Colonic mucosa (tissue), 4 donors: ENCODE data around the gene RPH3AL. TPM values are rescaled to one million over a fixed set of nuclear protein-coding genes. Genes with fewer than 3 reads are reported as not detected.

Experiments used
- DNase-seq: peaks from one replicate; pipeline ENCODE4 v3.0.0-alpha.2; 2020
- H3K27ac ChIP-seq: fragments of 200-600 bp; one replicate; pipeline ENCODE4 v1.8.0; 2021
- H3K27me3 ChIP-seq: fragments of 200-600 bp; one replicate; pipeline ENCODE4 v1.8.0; 2021
- H3K36me3 ChIP-seq: fragments of 200-600 bp; one replicate; pipeline ENCODE4 v1.8.0; 2021
- H3K4me1 ChIP-seq: fragments of 200-600 bp; one replicate; pipeline ENCODE4 v1.8.0; 2021; ENCODE audit warnings: mild to moderate bottlenecking
- H3K4me3 ChIP-seq: fragments of 200-600 bp; one replicate; pipeline ENCODE4 v1.8.0; 2021
- H3K9ac ChIP-seq, 2 donors: one replicate each; pipeline ENCODE4 v1.7.0; 2013; ENCODE audit warnings: control low read depth in 2 of 2, low read depth in 2 of 2, low read length in 2 of 2
- H3K9me3 ChIP-seq: fragments of 200-600 bp; one replicate; pipeline ENCODE4 v1.8.0; 2021
- CTCF ChIP-seq: fragments of 200-600 bp; IDR thresholded peaks from one replicate; pipeline ENCODE4 v1.8.0; 2022; ENCODE audit warnings: antibody characterized with exemption, mild to moderate bottlenecking
- intact Hi-C: fragments of 100-400 bp; cut with DNase I; formaldehyde crosslinking; loops from one replicate; pipeline ENCODE4 v1.14.1; 2022
- total RNA-seq, 2 donors: library from RNA; stranded (reverse); fragmentation: NEBNext Ultra II Directional in 1 of 2; extraction: Animal tissue kit (Norgen Biotek cat#: 25700) in 1 of 2; gene quantifications; one replicate each; pipeline ENCODE4 v1.2.1, GENCODE V29; 2021
- donor health status: healthy.
- donor health status: DM: no; HTN: no; CAD: no.
- donor health status: DM: no; HTN: no; CAD: no.

Gene RPH3AL
- total RNA-seq, 2 donors from 2014 or later, result 14.9 to 34.2 TPM

GRCh38 chr17:289409-289808 is 63.2 kb downstream of the RPH3AL start:
- no peak for DNase-seq
- no peak for TF ChIP-seq CTCF

GRCh38 chr17:288802-289356 is 63.7 kb downstream of the RPH3AL start:
- no peak overlapping the region for H3K4me3 ChIP-seq
- no peaks in the 10 kb centered on the region for H3K9me3 ChIP-seq
- H3K4me1 ChIP-seq, result no peaks in the 10 kb centered on the region
- intact Hi-C loops, result no loop called here
- H3K36me3 ChIP-seq, result no peaks in the 10 kb centered on the region
- H3K9ac ChIP-seq, result no peak overlapping the region
- H3K27ac ChIP-seq, result no peak overlapping the region
- no peak for TF ChIP-seq CTCF
- no peaks in the 10 kb centered on the region for H3K27me3 ChIP-seq
- no peak for DNase-seq

More at GRCh38 chr17:289409-289808, 63.2 kb downstream of the RPH3AL start:
- Histone ChIP-seq H3K9me3 (no peaks in the 10 kb centered on the region), H3K4me3 (no peak overlapping the region), H3K27ac (no peak overlapping the region), H3K4me1 (no peaks in the 10 kb centered on the region), H3K9ac (no peak overlapping the region), H3K27me3 (no peaks in the 10 kb centered on the region), H3K36me3 (no peaks in the 10 kb centered on the region)
- intact Hi-C loops, result no loop called here

- no peaks in the 10 kb centered on the region for H3K4me1 ChIP-seq
- TF ChIP-seq CTCF, result no peak
- no peak for DNase-seq
- H3K9me3 ChIP-seq, result no peaks in the 10 kb centered on the region
- intact Hi-C loops, result no loop called here
- no peak overlapping the region for H3K9ac ChIP-seq
- no peaks in the 10 kb centered on the region for H3K27me3 ChIP-seq
- H3K36me3 ChIP-seq, result no peaks in the 10 kb centered on the region
- no peak overlapping the region for H3K27ac ChIP-seq
- H3K4me3 ChIP-seq, result no peak overlapping the region
Measured at GRCh38 chr17:286571-286970, 66.0 kb downstream of the RPH3AL start.

GRCh38 chr17:285751-286422 is 66.7 kb downstream of the RPH3AL start:
- intact Hi-C loops, result no loop called here
- no peak for DNase-seq
- Histone ChIP-seq H3K27ac (no peak overlapping the region), H3K9ac (no peak overlapping the region), H3K4me3 (no peak overlapping the region), H3K27me3 (no peaks in the 10 kb centered on the region), H3K4me1 (no peaks in the 10 kb centered on the region), H3K36me3 (no peaks in the 10 kb centered on the region), H3K9me3 (no peaks in the 10 kb centered on the region)
- no peak for TF ChIP-seq CTCF

- intact Hi-C loops, result no loop called here
- Histone ChIP-seq H3K4me3 (no peak overlapping the region), H3K9me3 (no peaks in the 10 kb centered on the region), H3K36me3 (no peaks in the 10 kb centered on the region), H3K9ac (no peak overlapping the region), H3K27ac (no peak overlapping the region), H3K27me3 (no peaks in the 10 kb centered on the region), H3K4me1 (no peaks in the 10 kb centered on the region)
- DNase-seq, result no peak
- no peak for TF ChIP-seq CTCF
Measured at GRCh38 chr17:284676-285355, 67.8 kb downstream of the RPH3AL start.
